ENCODE measurements around the gene ZRANB3.

DNA sequence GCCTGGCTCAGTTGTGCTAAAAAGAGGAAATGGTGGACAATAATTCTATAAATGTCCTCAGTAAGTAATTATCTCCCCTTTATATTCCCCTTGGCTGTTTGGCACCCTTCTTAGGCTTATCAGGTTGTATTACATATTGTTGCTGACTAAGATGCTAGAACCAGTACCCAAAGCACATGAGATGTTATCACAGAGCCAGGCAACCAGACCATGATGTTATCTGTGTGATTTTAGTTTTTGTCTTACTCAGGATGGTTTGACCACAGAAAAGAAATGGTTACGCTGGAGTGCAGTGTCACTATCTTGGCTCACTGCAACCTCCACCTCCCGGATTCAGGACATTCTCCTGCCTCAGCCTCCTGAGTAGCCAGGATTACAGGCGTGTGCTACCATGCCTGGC lies 15.4 kb upstream of the ZRANB3 start:
- TF ChIP-seq, protein P1, sequence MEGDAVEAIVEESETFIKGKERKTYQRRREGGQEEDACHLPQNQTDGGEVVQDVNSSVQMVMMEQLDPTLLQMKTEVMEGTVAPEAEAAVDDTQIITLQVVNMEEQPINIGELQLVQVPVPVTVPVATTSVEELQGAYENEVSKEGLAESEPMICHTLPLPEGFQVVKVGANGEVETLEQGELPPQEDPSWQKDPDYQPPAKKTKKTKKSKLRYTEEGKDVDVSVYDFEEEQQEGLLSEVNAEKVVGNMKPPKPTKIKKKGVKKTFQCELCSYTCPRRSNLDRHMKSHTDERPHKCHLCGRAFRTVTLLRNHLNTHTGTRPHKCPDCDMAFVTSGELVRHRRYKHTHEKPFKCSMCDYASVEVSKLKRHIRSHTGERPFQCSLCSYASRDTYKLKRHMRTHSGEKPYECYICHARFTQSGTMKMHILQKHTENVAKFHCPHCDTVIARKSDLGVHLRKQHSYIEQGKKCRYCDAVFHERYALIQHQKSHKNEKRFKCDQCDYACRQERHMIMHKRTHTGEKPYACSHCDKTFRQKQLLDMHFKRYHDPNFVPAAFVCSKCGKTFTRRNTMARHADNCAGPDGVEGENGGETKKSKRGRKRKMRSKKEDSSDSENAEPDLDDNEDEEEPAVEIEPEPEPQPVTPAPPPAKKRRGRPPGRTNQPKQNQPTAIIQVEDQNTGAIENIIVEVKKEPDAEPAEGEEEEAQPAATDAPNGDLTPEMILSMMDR (IDR thresholded peaks at IDR 0.05) = no peak
- TF ChIP-seq POLR2A (IDR thresholded peaks at IDR 0.05) = no peak

Data from ovary (tissue), 3 donors.